ENCODE results near the gene FBXW5.

FBXW5 gene

DNA sequence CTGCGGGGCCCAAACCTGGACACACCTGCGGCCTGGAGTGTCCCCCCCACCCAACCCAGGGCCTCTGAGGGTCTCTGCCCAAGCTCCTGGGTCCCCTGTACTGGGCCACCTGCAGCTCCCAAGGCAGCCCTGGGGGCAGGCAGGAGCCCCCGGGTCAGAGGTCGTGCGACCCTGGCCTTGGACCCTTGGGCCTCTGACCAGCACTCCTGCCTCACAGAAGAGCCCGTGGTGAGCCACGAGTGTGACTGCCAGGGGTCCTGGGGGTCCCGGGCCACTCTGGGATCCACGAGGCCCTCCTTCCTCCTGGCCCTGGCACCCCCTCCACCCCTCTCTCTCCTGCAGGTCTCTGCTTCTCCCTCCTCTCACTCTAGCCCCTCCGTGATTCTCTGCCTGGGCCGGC is 27.8 kb upstream of the FBXW5 start:
- Histone ChIP-seq H3K9me3 (ENCODE audit: insufficient read depth, low read length) (no peaks in the 10 kb centered on the region), H3K27me3 (ENCODE audit: low read depth, low read length) (peaks cover 8% of the 10 kb centered on the region; the same call in 1 of the 2 replicates), H3K4me1 (ENCODE audit: low read length) (no peaks in the 10 kb centered on the region), H3K4me3 (ENCODE audit: low read length) (no peak overlapping the region), H3K27ac (ENCODE audit: low read length) (no peak overlapping the region), H3K79me2 (ENCODE audit: low read length) (no peaks in the 10 kb centered on the region), H3K4me2 (ENCODE audit: low read length) (no peak overlapping the region), H3K36me3 (replicated peaks; ENCODE audit: low read depth, low read length) (no peaks in the 10 kb centered on the region), H3K9ac (ENCODE audit: low read length) (no peak overlapping the region), H2AFZ (ENCODE audit: low read depth, low read length) (no peak overlapping the region), H4K20me1 (ENCODE audit: insufficient read depth, low read length) (no peaks in the 10 kb centered on the region)
- TF ChIP-seq EZH2phosphoT487 (IDR thresholded peaks at IDR 0.05; ENCODE audit: low read depth) = no peak
- TF ChIP-seq, protein P1, sequence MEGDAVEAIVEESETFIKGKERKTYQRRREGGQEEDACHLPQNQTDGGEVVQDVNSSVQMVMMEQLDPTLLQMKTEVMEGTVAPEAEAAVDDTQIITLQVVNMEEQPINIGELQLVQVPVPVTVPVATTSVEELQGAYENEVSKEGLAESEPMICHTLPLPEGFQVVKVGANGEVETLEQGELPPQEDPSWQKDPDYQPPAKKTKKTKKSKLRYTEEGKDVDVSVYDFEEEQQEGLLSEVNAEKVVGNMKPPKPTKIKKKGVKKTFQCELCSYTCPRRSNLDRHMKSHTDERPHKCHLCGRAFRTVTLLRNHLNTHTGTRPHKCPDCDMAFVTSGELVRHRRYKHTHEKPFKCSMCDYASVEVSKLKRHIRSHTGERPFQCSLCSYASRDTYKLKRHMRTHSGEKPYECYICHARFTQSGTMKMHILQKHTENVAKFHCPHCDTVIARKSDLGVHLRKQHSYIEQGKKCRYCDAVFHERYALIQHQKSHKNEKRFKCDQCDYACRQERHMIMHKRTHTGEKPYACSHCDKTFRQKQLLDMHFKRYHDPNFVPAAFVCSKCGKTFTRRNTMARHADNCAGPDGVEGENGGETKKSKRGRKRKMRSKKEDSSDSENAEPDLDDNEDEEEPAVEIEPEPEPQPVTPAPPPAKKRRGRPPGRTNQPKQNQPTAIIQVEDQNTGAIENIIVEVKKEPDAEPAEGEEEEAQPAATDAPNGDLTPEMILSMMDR (IDR thresholded peaks at IDR 0.05; ENCODE audit: low read depth, low read length) = no peak

DNA sequence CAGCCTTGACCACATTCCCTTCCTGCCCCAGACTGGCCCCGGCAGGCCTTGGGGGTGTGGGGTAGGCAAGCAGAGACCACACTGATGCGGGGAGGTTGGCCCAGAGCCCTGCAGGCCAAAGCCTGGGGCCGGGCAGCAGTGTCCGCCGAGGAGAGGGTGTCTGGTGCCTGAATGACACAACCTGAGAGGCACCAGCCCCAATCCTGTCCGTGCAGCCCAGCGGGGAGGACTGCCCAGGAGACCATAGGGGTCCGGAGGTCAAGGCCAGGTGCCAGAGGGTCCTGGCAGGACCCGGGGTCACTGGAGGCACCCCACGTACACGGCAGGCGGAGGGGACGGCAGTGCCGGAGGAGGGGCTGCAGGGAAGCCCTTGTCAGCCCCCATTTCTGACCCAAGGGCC is 27.2 kb upstream of the FBXW5 start:
- no peaks in the 10 kb centered on the region for H3K79me2 ChIP-seq (ENCODE audit: low read length)
- no peak overlapping the region for H3K27ac ChIP-seq (ENCODE audit: low read length)
- no peaks in the 10 kb centered on the region for H3K9me3 ChIP-seq (ENCODE audit: insufficient read depth, low read length)
- no peaks in the 10 kb centered on the region for H4K20me1 ChIP-seq (ENCODE audit: insufficient read depth, low read length)
- H3K36me3 ChIP-seq (replicated peaks; ENCODE audit: low read depth, low read length) = no peaks in the 10 kb centered on the region
- peaks cover 8% of the 10 kb centered on the region; the same call in 1 of the 2 replicates for H3K27me3 ChIP-seq (ENCODE audit: low read depth, low read length)
- H3K9ac ChIP-seq (ENCODE audit: low read length) = no peak overlapping the region
- H3K4me1 ChIP-seq (ENCODE audit: low read length) = no peaks in the 10 kb centered on the region
- no peak overlapping the region for H2AFZ ChIP-seq (ENCODE audit: low read depth, low read length)
- no peak overlapping the region for H3K4me3 ChIP-seq (ENCODE audit: low read length)
- no peak overlapping the region for H3K4me2 ChIP-seq (ENCODE audit: low read length)
- TF ChIP-seq, protein P1 (IDR thresholded peaks at IDR 0.05; ENCODE audit: low read depth, low read length) = no peak
- TF ChIP-seq EZH2phosphoT487 (IDR thresholded peaks at IDR 0.05; ENCODE audit: low read depth) = no peak

DNA sequence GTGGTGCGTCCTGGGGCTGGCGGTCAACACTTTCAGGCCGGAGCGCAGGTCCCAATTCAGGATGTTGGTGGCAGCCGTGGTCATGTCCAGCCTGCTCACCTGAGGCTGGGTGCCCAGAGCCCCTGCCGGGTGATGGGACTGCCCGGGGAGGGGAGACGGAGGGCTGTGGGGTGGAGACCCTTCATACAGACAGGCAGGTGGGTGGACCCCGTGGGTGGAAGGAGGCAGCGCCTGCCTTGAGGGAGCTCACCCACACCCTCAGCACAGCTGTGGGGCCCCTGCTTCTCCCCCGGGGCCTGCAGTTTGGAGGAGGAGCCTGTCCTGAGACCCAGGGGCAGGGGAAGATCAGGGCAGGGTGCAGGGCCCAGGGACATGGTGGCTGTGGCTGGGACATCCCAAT is 25.8 kb upstream of the FBXW5 start:
- Histone ChIP-seq H3K4me2 (ENCODE audit: low read length) (no peak overlapping the region), H2AFZ (ENCODE audit: low read depth, low read length) (no peak overlapping the region), H3K27me3 (ENCODE audit: low read depth, low read length) (peaks cover 8% of the 10 kb centered on the region; the same call in 1 of the 2 replicates), H3K4me3 (ENCODE audit: low read length) (no peak overlapping the region), H3K79me2 (ENCODE audit: low read length) (no peaks in the 10 kb centered on the region), H3K9me3 (ENCODE audit: insufficient read depth, low read length) (no peaks in the 10 kb centered on the region), H3K36me3 (replicated peaks; ENCODE audit: low read depth, low read length) (no peaks in the 10 kb centered on the region), H3K27ac (ENCODE audit: low read length) (no peak overlapping the region), H3K4me1 (ENCODE audit: low read length) (no peaks in the 10 kb centered on the region), H3K9ac (ENCODE audit: low read length) (no peak overlapping the region), H4K20me1 (ENCODE audit: insufficient read depth, low read length) (no peaks in the 10 kb centered on the region)
- TF ChIP-seq, protein P1 (IDR thresholded peaks at IDR 0.05; ENCODE audit: low read depth, low read length) = no peak
- TF ChIP-seq EZH2phosphoT487 (IDR thresholded peaks at IDR 0.05; ENCODE audit: low read depth) = no peak

DNA sequence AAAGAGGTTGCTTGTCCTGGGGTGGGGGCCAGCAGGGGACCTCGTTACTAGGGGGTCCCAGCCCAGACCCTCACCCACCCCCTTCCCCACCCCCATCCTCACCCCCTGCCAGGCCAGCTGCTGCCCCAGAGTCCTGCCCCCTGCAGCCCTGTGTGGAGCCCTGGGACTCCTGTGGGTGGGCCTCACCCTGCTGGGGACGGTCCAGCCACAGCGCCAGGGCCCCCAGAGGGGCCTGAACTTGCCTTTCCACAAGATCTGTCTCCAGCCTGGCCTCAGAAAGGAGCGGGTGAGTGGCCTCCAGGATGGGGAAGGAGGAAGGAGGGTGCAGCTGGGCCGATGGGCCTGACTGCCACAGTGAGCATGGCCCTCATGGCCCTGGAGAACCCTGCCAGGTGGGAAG is 25.2 kb upstream of the FBXW5 start:
- Histone ChIP-seq H3K4me2 (ENCODE audit: low read length) (no peak overlapping the region), H3K9ac (ENCODE audit: low read length) (no peak overlapping the region)

More for the DNA sequence above, 25.2 kb upstream of the FBXW5 start:
- Histone ChIP-seq H3K27ac (ENCODE audit: low read length) (no peak overlapping the region), H3K4me1 (ENCODE audit: low read length) (no peaks in the 10 kb centered on the region), H3K4me3 (ENCODE audit: low read length) (no peak overlapping the region), H3K79me2 (ENCODE audit: low read length) (no peaks in the 10 kb centered on the region), H4K20me1 (ENCODE audit: insufficient read depth, low read length) (no peaks in the 10 kb centered on the region), H2AFZ (ENCODE audit: low read depth, low read length) (no peak overlapping the region), H3K27me3 (ENCODE audit: low read depth, low read length) (0 out of 2 replicates have a peak, but pooled peaks cover 2% of the 10 kb centered on the region), H3K9me3 (ENCODE audit: insufficient read depth, low read length) (no peaks in the 10 kb centered on the region), H3K36me3 (replicated peaks; ENCODE audit: low read depth, low read length) (no peaks in the 10 kb centered on the region)
- no peak for TF ChIP-seq EZH2phosphoT487 (IDR thresholded peaks at IDR 0.05; ENCODE audit: low read depth)
- TF ChIP-seq, protein P1 (IDR thresholded peaks at IDR 0.05; ENCODE audit: low read depth, low read length) = no peak
